H1 (cell line): Measurements from ENCODE around the gene ZNF286A. TPM values are rescaled to one million over a fixed set of nuclear protein-coding genes. Genes with fewer than 3 reads are reported as not detected.
"Not testable (repeated sequence)": the region's sequence is repeated elsewhere in the genome, so short reads cannot be mapped to it uniquely, and the experiment has no call there.

ENCODE experiments used
- CTCF ChIA-PET: fragments of 300-600 bp; sonication (Branson Sonifier 250); formaldehyde crosslinking; loops from one replicate; lab custom pipeline; 2021; ENCODE audit not compliant: partially characterized antibody; lab: Charles Lee
- POLR2A ChIA-PET: fragments of 300-600 bp; sonication (Branson Sonifier 250); formaldehyde crosslinking; loops from one replicate; lab custom pipeline; 2021; ENCODE audit warnings: inconsistent platforms; ENCODE audit not compliant: partially characterized antibody; lab: Charles Lee
- DNase-seq, 2 experiments: peaks; one replicate each; pipeline versions ENCODE4 v3.0.0 to v3.0.0-alpha.2; 2010 to 2022; ENCODE audit warnings: low spot score in 2 of 2, low read depth in 1 of 2, mixed read lengths in 1 of 2
- FAIRE-seq: peaks from 2 replicates; lab custom pipeline; 2011; peaks lifted over from hg19 to GRCh38; lab: Jason Lieb, UNC
- H2AFZ ChIP-seq: 2 replicates; pipeline ENCODE4 v1.8.1; 2012; ENCODE audit warnings: low read length, inconsistent platforms
- H2AK5ac ChIP-seq: 2 replicates; pipeline ENCODE4 v1.6.1; 2013; ENCODE audit warnings: low read depth, low read length
- H2BK120ac ChIP-seq: replicated peaks from 2 replicates; pipeline ENCODE3; 2013; ENCODE audit warnings: low read depth, low read length, inconsistent platforms
- H2BK12ac ChIP-seq: 2 replicates; pipeline ENCODE4 v1.6.1; 2013; ENCODE audit warnings: low read depth, low read length
- H2BK15ac ChIP-seq: 2 replicates; pipeline ENCODE4 v1.6.1; 2013; ENCODE audit warnings: low read length
- H2BK20ac ChIP-seq: 2 replicates; pipeline ENCODE4 v1.6.1; 2013; ENCODE audit warnings: low read length
- H2BK5ac ChIP-seq: 2 replicates; pipeline ENCODE4 v1.6.1; 2013; ENCODE audit warnings: low read depth, low read length
- H3K14ac ChIP-seq: 2 replicates; pipeline ENCODE4 v1.6.1; 2013; ENCODE audit warnings: inconsistent platforms; ENCODE audit not compliant: insufficient read length
- H3K18ac ChIP-seq: 2 replicates; pipeline ENCODE4 v1.6.1; 2013; ENCODE audit warnings: low read length; ENCODE audit errors: extremely low read depth
- H3K23ac ChIP-seq: 2 replicates; pipeline ENCODE4 v1.6.1; 2013; ENCODE audit warnings: inconsistent platforms; ENCODE audit not compliant: insufficient read length
- H3K23me2 ChIP-seq: 2 replicates; pipeline ENCODE4 v1.6.1; 2013; ENCODE audit warnings: low read depth, low read length
- H3K27ac ChIP-seq: 2 replicates; pipeline ENCODE4 v1.6.1; 2011; ENCODE audit warnings: low read depth, low read length, inconsistent platforms
- H3K27me3 ChIP-seq, 4 experiments: replicated peaks in 1 of 4; 1 replicate in 1 of 4; 2 replicates in 3 of 4; pipeline versions ENCODE4 v1.6.1 to v1.8.1; 2011 to 2013; ENCODE audit warnings: low read length in 3 of 4, mild to moderate bottlenecking in 3 of 4, inconsistent platforms in 2 of 4, mixed read lengths in 2 of 4, moderate library complexity in 1 of 4; ENCODE audit not compliant: control insufficient read depth in 3 of 4, insufficient read depth in 3 of 4; ENCODE audit errors: extremely low read depth in 1 of 4
- H3K36me3 ChIP-seq, 4 experiments: 2 replicates each; pipeline versions ENCODE4 v1.6.1 to v1.8.1; 2011 to 2013; ENCODE audit warnings: mild to moderate bottlenecking in 4 of 4, low read length in 3 of 4, moderate library complexity in 2 of 4, control low read depth in 1 of 4, inconsistent platforms in 1 of 4; ENCODE audit not compliant: insufficient read depth in 4 of 4, control insufficient read depth in 2 of 4
- H3K4ac ChIP-seq: replicated peaks from 2 replicates; pipeline ENCODE3; 2013; ENCODE audit warnings: low read length, low read depth, mixed read lengths, inconsistent platforms; ENCODE audit not compliant: insufficient read length
- H3K4me1 ChIP-seq, 4 experiments: replicated peaks in 1 of 4; 1 replicate in 1 of 4; 2 replicates in 3 of 4; pipeline versions ENCODE4 v1.6.1 to v1.8.1; 2011 to 2013; ENCODE audit warnings: low read length in 3 of 4, inconsistent platforms in 2 of 4, mixed read lengths in 1 of 4; ENCODE audit not compliant: insufficient read depth in 4 of 4, control insufficient read depth in 3 of 4
- H3K4me2 ChIP-seq, 2 experiments: 2 replicates each; pipeline versions ENCODE4 v1.6.1 to v1.8.1; 2011 to 2013; ENCODE audit warnings: low read depth in 2 of 2, low read length in 2 of 2, control low read depth in 1 of 2, inconsistent platforms in 1 of 2, mild to moderate bottlenecking in 1 of 2; ENCODE audit not compliant: insufficient read depth in 1 of 2
- H3K4me3 ChIP-seq, 4 experiments: fragments of 200-600, 300-600 bp in 1 of 4; sonication (generic), shearing (Covaris generic), sonication (Bioruptor Twin) in 1 of 4; 2 replicates each; pipeline versions ENCODE4 v1.5.1 to v1.8.1; 2011 to 2016; ENCODE audit warnings: low read length in 4 of 4, low read depth in 3 of 4, control low read depth in 2 of 4, inconsistent platforms in 2 of 4, mild to moderate bottlenecking in 2 of 4, mixed read lengths in 1 of 4, moderate library complexity in 1 of 4; ENCODE audit not compliant: insufficient read depth in 2 of 4; ENCODE audit errors: extremely low read depth in 1 of 4
- H3K56ac ChIP-seq: replicated peaks from 2 replicates; pipeline ENCODE3; 2013; ENCODE audit warnings: low read depth, mild to moderate bottlenecking, mixed read lengths, low read length, inconsistent platforms; ENCODE audit not compliant: insufficient read length
- H3K79me1 ChIP-seq: 2 replicates; pipeline ENCODE4 v1.6.1; 2013; ENCODE audit warnings: low read depth, low read length, control low read depth
- H3K79me2 ChIP-seq, 2 experiments: 2 replicates each; pipeline versions ENCODE4 v1.6.1 to v1.8.1; 2012 to 2013; ENCODE audit warnings: low read length in 2 of 2, mild to moderate bottlenecking in 2 of 2, inconsistent platforms in 1 of 2; ENCODE audit not compliant: insufficient read depth in 2 of 2, control insufficient read depth in 1 of 2
- H3K9ac ChIP-seq, 4 experiments: replicated peaks in 1 of 4; 1 replicate in 1 of 4; 2 replicates in 3 of 4; pipeline versions ENCODE4 v1.6.1 to v1.8.1; 2011 to 2013; ENCODE audit warnings: low read depth in 3 of 4, low read length in 3 of 4, control low read depth in 2 of 4, mild to moderate bottlenecking in 2 of 4, moderate library complexity in 2 of 4, inconsistent platforms in 1 of 4; ENCODE audit errors: extremely low read depth in 1 of 4
- H3K9me3 ChIP-seq, 2 experiments: 2 replicates each; pipeline versions ENCODE4 v1.6.1 to v1.8.1; 2012 to 2013; ENCODE audit warnings: mild to moderate bottlenecking in 2 of 2, moderate library complexity in 2 of 2, control low read depth in 1 of 2, inconsistent platforms in 1 of 2, low read depth in 1 of 2, low read length in 1 of 2, mixed read lengths in 1 of 2; ENCODE audit not compliant: insufficient read depth in 2 of 2
- H4K20me1 ChIP-seq, 2 experiments: replicated peaks in 1 of 2; 2 replicates each; pipeline versions ENCODE3 to v1.8.1; 2011 to 2013; ENCODE audit warnings: inconsistent platforms in 2 of 2, low read length in 2 of 2, mild to moderate bottlenecking in 1 of 2; ENCODE audit not compliant: insufficient read depth in 2 of 2, control insufficient read depth in 1 of 2
- H4K5ac ChIP-seq: 2 replicates; pipeline ENCODE4 v1.6.1; 2013; ENCODE audit warnings: low read length, low read depth, mixed read lengths, inconsistent platforms; ENCODE audit not compliant: insufficient read length
- H4K8ac ChIP-seq: 2 replicates; pipeline ENCODE4 v1.8.0; 2013; ENCODE audit warnings: mild to moderate bottlenecking, moderate library complexity, low read length, inconsistent platforms; ENCODE audit not compliant: insufficient read depth; ENCODE audit errors: extremely low read depth
- H4K91ac ChIP-seq: replicated peaks from 2 replicates; pipeline ENCODE3; 2013; ENCODE audit warnings: low read length, mixed read lengths, inconsistent platforms; ENCODE audit not compliant: insufficient read length
- WGBS, 2 experiments: shearing (Covaris generic) in 1 of 2; methylation state at CpG; one replicate each; pipeline versions ENCODE4 v1.1.6 to v1.1.7; 2013 to 2015; ENCODE audit warnings: low lambda C conversion rate in 2 of 2, mixed read lengths in 2 of 2, inconsistent platforms in 1 of 2, low coverage in 1 of 2, missing lambda C conversion rate in 1 of 2; ENCODE audit not compliant: insufficient replicate concordance in 2 of 2, insufficient coverage in 1 of 2, insufficient read length in 1 of 2; ENCODE audit errors: extremely low coverage in 1 of 2, missing lambda C conversion rate in 1 of 2; 5-methylcytosine and 5-hydroxymethylcytosine counted together
- polyA plus RNA-seq, 7 experiments: library from polyadenylated mRNA; depleted of rRNA in 3 of 7; stranded (reverse) in 5 of 7; unstranded in 2 of 7; fragments of >200 nt in 5 of 7; fragments of 200-250 nt in 2 of 7; gene quantifications; 1 replicate in 5 of 7; 2 replicates in 1 of 7; 4 replicates in 1 of 7; pipeline versions ENCODE4 v1.2.1 to v1.2.3, GENCODE V29; 2011 to 2013; ENCODE audit warnings: missing spikeins in 2 of 7, mixed read lengths in 2 of 7
- total RNA-seq: library from RNA; stranded (reverse); fragmentation: NEBNext Ultra II Directional; extraction: Animal tissue kit (Norgen Biotek cat#: 25700); gene quantifications from 2 replicates; pipeline ENCODE4 v1.2.1, GENCODE V29; 2021

Gene ZNF286A
- total and polyA plus RNA-seq, 2 of the 8 experiments (the other 6 are each of a cell fraction or from before 2014, with no cell fraction given), result 18.2 to 100.0 TPM

- H3K18ac ChIP-seq, H2BK5ac ChIP-seq, H4K5ac ChIP-seq, H3K9me3 ChIP-seq, H3K79me1 ChIP-seq, H2AK5ac ChIP-seq, H3K79me2 ChIP-seq, H3K4ac ChIP-seq, H3K4me1 ChIP-seq, H3K23ac ChIP-seq, H2BK15ac ChIP-seq, H3K27me3 ChIP-seq, CTCF ChIA-PET, H2BK12ac ChIP-seq, H3K56ac ChIP-seq, H2AFZ ChIP-seq, H3K14ac ChIP-seq, H3K23me2 ChIP-seq, H4K20me1 ChIP-seq, H3K27ac ChIP-seq, H2BK20ac ChIP-seq, H2BK120ac ChIP-seq, H4K91ac ChIP-seq, FAIRE-seq, DNase-seq: not testable (repeated sequence)
- POLR2A ChIA-PET, result interaction anchor here (0.6 kb wide), 1 partner anchor 1383 kb away, joined by 3 read pairs; no protein-coding TSS in a partner anchor
- WGBS, 2 experiments, result no CpG with 5 or more reads among the region's 21 CpGs
- Histone ChIP-seq H4K8ac (peak overlapping the region; percentile 21; the same call in 1 of the 2 replicates), H3K4me2 (peak overlapping the region; percentile 39 to 51; a peak in 3 of 4 replicates), H3K36me3 (peaks cover 0 to 14% (median 6%) of the 10 kb centered on the region in 4 experiments; a peak in 4 of 8 replicates), H3K9ac (peak overlapping the region in 3 of 4 experiments; percentile 35 to 75 (median 65); a peak in 6 of 7 replicates), H3K4me3 (peak overlapping the region; percentile 37 to 71 (median 56); a peak in 7 of 8 replicates)
These were observed 385 bp downstream of the ZNF286A start for GRCh38 chr17:15699937-15700336.

GRCh38 chr17:15704239-15704638 lies 4.7 kb downstream of the ZNF286A start:
- H3K23me2 ChIP-seq, H3K4me2 ChIP-seq, H4K5ac ChIP-seq, H4K91ac ChIP-seq, H2AFZ ChIP-seq, H2BK12ac ChIP-seq, H3K9ac ChIP-seq, H3K4me1 ChIP-seq, H3K79me1 ChIP-seq, H3K14ac ChIP-seq, POLR2A ChIA-PET, H4K20me1 ChIP-seq, H2BK5ac ChIP-seq, H2BK20ac ChIP-seq, H3K27ac ChIP-seq, H3K23ac ChIP-seq, H3K18ac ChIP-seq, H3K56ac ChIP-seq, FAIRE-seq, DNase-seq, H4K8ac ChIP-seq, H3K4me3 ChIP-seq, H3K4ac ChIP-seq, H3K79me2 ChIP-seq, H3K27me3 ChIP-seq, H2BK120ac ChIP-seq, CTCF ChIA-PET, H2BK15ac ChIP-seq, H2AK5ac ChIP-seq: not testable (repeated sequence)
- 88% methylated on average over 10 of the region's 33 CpGs; no CpG with 5 or more reads in 1 of the 2 experiments for WGBS, 2 experiments
- Histone ChIP-seq H3K36me3 (peaks cover 19 to 56% (median 38%) of the 10 kb centered on the region in 4 experiments), H3K9me3 (peaks cover 23 to 40% of the 10 kb centered on the region in 2 experiments)
